IPS DF 4.7 (cell line): ENCODE results near the gene PFN3.
"Not testable (repeated sequence)": the region's sequence is repeated elsewhere in the genome, so short reads cannot be mapped to it uniquely, and the experiment has no call there.

Experiments used
- DNase-seq: peaks from one replicate; pipeline ENCODE4 v3.0.0-alpha.2; 2013; ENCODE audit warnings: low spot score; ENCODE audit errors: extremely low read depth

The PFN3 gene

DNA sequence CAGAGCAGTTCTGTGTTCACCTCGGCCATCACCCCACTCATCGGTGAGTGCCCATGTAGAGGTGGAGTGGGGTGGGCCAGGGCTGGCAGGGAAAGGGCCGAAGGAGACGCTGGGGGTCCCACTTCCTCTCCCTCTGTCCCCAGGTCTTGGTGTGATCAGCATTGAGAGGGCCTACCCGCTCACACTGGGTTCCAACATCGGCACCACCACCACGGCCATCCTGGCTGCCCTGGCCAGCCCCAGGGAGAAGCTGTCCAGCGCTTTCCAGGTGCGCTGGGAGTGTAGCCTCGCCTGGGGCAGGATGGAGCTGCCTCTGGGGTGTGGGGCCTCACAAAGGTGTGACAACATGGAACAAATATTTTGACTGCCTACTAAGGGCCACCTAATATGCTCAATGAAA is 3.7 kb downstream of the PFN3 start:
- no peak for DNase-seq

DNA sequence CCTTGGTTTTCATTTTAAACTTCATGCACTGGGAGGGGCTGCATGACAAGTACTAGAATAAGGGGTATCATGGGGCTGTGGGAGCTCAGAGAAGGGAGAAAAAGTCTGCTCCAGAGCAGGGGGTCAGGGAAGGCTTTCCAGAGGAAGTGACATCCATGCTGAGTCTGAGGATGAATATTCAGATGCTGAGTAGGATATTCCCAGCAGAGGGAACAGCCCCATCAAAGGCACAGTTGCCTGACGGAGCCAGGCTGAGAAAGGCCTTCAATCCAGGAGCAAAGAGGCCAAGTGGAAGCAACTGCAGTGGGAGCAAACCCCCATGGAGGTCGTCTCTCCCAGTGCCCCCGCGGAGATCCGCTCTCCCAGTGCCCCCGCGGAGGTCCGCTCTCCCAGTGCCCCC is 4.4 kb downstream of the PFN3 start:
- no peak for DNase-seq

DNA sequence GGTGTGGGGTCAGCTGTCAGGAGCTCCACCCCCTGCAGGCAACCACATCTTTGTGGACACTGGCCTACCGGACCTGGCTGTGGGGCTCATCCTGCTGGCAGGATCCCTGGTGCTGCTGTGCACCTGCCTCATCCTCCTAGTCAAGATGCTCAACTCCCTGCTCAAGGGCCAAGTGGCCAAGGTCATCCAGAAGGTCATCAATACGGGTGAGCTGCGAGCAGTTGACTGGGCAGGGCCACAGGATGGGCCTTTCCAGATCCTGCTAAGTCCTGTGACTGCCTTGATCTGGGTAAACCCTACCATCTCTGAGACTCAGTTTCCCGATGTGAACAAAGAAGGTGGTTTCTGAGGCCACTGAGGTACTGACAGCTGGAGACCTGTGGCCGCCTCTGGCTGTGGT is 6.5 kb downstream of the PFN3 start:
- DNase-seq: no peak

DNA sequence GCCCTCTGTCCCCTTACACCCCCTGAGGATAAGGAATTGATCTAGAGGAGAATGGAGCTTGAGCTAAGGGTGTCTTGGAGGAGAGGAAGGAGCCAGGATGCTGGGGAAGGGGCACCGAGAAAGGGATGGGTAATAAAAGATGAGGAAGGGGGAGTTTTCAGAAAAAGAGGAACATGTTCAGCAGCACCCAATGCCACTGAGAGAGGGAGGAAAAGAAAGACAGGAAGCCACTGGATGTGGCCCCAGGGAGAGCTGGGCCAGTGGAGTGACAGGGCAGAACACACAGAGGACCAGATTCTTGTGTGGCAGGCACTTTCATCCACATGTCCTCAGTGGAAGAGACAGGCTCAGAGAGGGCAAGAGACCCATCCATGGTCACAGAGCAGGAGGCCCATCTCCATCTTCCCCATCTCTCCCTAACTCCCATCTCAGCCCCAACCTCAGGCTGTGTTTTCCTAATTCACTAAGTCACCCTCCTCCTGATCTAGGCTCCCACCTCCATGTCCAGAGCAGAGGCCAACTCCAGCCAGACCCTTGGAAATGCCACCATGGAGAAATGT is 7.2 kb downstream of the PFN3 start:
- no peak for DNase-seq

DNA sequence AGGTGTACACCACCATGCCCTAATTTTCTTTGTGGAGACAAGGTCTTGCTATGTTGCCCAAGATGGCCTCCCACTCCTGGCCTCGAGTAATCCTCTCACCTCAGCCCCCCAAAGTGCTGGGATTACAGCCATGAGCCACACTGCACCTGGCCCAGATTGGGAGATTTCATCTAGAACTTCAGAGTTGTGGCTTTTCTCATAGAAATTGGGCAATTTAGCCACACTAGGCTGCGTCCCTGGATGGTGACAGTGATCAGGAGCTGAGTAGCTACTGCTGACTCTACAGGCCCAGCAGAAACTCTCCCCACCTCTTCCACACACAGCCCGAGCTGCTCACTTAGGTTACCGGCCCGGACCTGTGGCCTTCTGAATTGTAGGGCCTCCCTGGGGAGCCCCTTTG is 7.7 kb downstream of the PFN3 start:
- DNase-seq: no peak

DNA sequence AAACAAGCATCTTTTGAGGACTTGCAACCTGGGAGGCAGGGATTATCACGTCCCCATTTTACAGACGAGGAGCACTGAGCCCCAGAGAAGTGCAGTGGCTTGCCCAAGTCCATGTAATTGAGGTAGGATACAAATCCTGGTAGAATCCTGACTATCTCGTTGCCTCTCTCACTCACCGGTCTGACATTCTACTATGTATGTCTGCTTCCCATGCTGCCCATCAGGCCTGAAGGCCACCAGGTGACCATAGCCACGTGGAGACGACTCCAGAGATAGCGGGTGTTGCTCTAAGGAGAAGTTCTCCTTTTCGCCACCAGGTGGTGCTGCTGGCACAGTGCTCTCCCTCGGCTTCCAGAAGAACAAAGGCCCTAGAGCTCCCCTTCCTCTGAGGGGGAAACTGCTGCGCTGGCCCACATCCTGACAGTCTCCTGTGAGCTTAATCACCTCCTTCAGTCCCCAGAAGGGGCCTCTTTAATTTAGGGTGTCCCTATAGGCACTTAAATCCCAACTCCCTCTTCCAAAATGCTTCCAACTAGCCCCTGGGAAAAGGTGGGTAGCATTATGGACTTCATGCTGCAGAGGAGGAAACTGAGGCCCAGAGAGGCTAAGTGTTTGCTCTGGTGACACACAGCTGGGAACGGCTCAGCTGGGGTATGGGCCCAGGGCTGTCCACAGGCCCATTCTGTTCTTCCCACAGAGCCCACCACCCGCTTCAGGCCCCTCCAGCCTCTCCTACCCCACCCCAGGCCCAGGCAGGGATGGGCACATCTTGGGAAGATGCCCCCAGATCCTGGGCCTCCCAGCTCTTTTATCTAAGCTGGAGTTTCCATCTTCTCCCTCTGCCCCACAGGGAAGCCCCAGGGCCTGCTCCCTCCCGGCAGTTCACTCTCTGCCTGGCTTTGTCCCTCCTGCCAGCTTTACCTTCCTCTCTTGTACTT is 9.8 kb downstream of the PFN3 start:
- no peak for DNase-seq

DNA sequence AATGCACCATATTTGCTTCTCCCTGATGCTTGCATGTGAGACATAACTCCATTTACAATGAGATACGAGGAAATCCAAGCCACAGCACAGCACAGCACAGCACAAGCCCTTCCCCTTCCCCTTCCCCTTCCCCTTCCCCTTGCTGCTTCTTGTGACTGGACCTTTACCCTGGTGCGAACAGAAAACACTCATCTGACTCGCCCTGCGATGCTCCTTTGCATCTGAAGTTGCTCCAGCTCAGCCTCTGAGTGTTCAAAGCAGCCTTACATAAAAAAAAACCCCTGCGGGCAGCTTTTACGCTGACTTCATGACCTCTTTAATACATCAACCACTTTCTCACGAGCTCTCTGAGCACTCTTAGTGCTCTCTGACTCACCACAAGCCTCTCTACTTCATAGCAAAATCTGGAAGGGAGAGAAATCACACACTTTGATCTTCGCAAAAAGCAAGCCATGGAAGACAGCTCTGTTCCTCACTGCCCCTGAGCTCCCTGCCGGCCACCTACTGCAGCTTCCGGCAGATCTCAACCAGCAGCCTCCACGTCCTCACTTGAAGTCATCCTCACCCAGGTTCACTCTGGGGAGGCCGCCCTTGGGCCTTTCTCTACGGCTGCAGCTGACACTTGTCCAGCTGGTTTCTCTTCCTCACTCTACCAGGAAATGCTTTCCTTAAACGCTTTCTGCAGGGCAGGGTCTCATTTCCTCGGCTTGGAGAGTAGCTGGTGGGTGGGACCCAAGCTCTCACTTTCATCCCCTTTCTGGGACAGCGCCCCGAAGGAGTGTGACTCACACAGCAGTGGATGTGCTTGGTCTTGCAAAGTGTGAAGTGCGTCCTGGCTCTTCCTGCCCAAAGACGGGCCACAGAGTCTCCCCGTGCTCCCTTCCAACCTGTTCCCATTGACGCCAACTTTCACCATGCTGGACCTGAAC is 11.0 kb downstream of the PFN3 start:
- no peak for DNase-seq

DNA sequence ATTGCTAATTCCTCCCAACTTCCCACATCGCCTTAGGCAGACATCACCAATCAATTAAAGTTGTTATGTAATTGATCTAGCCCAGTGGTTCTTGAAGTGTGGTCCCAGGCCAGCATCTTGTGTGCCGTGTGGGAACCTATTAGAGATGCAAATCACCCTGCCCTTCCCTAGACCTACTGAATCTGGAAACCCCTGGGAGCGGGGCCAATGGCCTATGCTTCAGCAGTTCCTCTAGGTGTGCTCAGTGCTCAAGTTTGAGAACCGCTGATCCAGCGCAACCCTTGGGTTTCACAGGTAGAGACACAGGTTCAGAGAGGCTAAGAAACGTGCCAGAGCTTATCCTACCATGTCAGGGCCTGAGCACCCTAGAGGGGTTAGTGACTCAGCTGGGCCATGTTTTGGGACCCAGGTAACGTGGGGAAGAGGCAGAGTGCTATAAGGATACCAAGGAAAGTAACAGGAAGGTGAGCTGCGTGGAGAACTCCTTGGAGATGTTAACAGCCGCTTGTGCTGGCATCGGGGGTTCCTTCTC is 11.9 kb downstream of the PFN3 start:
- no peak for DNase-seq

DNA sequence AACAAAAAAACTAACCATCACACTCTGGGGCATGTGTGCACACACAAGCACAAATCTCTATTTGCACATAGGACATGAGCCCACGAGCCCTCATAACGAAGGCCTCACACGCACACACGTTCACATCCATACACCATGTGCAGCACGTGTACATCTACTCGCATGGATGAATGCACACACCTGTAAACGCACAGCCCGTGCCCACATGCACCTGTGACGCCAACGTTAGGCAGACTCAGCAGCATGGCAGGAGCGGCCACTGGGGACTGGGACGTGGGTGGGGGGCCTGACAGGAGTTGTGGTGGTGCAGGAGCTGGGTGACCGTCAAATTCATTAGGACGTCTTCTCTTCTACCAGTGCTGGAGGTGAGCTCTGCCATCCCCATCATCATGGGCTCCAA is 13.1 kb downstream of the PFN3 start:
- no peak for DNase-seq

DNA sequence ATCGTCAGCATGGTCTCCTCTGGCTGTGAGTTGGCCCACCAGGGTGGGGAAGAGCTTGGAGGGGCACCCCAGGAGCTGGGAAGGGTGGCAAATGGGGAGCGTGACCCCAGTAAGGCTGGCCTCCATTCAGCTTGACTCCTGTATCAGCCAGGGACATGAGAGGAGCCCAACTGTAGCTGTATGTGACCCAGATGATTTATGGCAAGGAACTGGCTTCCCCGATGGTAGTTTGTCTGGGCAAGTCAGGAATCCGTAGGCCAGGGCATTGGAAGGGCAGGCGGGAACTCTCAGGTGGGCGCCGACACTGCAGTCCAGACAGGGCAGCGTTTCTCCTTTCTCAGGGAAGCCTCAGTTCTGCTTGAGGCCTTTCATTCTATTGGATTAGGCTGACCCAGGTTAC is 13.9 kb downstream of the PFN3 start:
- no peak for DNase-seq

DNA sequence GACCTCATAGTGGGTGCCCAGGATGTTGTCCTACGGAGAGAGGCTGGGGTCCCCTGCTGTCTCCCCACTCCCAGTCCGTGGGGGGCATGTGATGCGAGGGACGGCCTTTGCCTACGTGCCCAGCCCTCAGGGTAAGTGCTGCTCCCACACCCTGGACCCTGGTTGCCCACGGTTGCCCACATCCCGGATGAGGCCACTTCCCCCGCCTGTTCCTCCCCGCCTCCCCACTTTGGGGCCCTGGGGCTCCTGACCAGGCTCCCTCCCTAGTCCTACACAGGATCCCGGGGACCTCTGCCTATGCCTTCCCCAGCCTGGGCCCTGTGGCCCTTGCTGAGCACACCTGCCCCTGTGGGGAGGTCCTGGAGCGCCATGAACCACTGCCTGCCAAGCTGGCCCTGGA is 14.7 kb downstream of the PFN3 start:
- DNase-seq: no peak

DNA sequence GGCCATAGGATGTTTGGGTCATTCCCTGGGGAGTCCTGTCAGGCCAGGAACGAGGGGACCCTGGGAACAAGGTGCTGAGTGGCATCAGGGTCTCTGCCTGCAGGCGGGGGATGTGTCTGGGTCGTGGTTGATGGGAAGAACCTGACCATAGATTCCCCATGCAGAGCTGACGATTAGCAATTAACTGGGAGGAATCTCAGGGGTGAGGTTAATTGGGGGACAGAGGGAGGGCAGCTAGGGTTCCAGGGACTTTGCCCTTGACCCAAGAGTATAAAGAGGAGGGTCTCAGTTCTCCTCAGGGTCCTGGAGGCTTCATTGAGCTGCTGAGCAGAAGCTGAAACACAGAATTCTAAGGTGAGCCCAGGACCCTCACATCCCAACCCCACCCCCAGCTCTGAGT is 16.3 kb downstream of the PFN3 start, which contains the start of gene SLC34A1:
Gene SLC34A1, plus strand, starts transcription at position 301 of the 400 bp plus-strand sequence. CDS start 1,308 bp downstream, outside the sequence.
- no peak for DNase-seq

DNA sequence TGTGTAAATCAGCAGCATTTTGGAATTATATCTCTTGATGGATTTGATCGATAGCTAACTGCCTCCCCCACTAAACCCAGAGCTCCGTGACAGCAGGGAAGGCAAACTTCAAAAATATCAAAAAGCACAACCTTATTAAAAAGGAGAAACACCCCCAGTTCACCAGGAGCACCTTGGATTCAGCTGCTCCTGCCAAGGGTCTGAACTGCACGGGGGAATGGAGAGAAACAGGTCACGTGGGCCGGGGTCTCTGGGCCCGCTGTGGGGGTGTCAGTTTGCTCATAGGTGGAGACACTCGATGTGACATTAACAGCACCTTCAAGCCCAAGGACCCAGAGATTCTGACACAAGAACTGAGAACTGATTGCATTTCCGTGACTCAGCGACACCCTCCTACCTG is 17.3 kb downstream of the PFN3 start:
- no peak for DNase-seq

DNA sequence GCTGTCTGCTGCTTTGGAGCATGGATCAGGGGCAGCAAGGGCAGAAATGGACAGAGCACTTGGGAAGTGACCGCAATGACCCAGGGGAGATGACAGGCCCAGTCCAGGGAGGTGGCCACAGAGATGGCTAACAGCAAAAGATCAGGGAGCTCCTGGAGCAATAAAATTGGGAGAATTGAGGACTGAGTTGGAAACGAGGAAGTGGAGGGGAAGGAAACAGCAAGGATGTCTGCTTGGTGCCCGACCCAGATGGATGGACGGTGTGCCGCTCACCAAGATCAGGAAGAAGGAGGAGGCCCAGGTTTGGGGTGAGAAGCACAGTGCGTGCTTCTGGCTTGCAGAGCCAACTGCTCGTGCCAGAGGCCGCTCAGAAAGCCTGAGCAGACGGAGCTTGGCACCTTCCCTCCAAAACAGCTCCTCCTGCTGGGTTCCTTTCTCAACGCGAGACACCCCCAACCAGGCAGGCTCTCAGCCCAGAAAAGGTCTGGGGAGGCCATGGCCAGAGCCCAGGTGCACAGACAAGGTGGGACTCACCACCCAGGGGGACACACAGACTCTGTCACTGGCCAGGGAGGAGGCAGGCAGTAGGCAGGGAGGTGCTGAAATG is 17.9 kb downstream of the PFN3 start:
- no peak for DNase-seq

DNA sequence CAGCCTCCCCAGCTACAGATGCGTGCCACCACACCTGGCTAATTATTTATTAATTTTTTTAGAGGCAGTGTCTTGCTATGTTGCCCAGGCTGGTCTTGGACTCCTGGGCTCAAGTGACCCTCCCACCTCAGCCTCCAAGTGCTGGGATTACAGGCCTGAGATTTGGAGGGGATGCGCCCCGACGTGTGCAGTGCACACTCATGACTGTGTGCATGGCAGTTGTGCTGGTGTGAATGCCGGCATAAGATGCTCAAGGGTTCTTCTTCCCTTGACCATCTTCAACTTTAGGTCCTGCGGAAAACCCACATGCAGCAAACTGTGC is 19.7 kb downstream of the PFN3 start:
- DNase-seq: no peak

DNA sequence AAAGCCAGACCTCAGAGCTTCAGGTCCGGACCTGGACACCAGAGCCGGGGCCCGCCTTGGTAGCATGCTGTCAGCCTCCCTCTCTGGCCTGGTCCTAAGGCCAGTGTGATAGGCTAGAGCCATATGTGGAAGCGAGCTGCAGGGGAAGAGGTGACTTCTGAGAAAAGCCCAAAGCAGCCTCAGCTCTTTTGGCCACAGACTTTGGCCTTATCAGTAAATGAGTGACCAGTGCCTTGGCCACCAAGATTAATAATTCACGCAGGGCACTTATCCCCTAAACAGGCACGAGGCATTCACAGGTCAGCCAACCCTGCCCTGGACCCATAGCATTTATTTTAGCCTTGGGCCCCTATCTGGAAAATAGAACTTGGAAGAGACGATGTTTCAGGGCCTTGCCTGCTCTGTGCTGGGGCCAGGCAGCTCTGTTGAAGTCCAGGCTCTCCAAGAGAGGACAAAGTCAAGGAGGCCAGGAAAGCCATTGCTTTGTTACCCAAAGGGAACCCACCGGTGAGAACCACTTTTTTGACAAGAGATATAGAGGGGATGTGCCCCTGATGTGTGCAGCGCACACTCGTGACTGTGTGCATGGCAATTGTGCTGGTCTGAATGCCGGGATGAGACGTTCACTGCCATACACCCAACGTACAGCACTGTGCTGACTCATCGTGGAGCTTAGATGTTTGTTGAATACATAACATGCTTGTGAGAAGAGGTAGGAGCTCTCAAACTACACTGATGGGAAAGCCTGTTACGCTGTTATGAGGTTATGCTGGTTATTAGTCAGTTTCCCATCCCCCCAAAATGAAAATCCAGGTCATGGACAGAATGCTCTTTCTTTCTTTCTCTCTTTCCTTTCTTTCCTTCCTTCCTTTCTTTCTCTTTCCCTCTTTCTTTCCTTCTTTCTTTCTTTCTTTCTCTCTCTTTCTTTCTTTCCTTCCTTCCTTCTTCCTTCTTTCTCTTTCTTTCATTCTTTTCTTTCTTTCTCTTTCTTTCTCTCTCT is 21.3 kb downstream of the PFN3 start:
- DNase-seq: no peak

DNA sequence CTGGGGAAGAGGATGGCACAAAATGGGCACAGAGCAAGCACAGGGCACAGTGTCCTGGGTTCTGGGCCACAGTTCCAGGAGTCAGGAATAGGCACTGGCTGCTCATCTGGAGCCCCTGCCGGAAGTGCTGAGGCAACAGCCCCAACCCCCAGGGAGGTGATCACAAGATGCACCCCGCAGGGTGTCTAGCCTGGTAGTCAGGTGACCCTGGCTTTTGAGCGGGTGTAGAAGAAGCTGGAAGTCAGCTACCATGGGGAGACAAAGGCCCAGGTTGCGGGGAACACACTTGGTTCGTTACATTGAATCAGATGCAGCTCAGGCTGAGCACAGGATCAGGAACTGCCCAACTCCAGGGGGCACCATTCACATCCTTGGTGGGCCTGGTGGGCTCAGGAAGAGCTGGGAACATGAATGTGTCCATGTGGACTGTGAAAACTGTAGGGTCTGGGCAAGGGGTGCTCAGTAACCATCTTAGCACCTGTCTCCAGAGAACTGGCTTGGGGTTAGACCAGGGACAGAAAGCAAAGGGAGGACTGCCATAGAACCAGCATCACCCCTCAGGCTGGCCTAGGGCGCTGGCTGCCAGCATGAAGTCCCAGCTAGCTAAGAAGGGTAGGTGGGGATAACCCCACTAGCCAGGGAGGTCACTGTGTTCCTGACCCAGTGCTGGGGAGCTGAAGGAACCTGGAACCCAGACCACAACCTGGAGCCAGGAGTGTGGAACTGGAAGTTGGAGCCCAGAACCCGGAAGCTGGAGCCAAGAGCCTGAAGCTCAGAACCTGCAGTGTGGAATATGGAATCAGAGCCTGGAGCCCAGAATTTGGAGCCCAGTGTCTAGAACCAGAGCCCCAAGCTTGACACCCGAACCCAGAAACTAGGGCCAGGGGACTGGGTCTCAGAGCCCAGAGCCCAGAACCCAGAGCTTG is 22.3 kb downstream of the PFN3 start:
- DNase-seq: no peak

DNA sequence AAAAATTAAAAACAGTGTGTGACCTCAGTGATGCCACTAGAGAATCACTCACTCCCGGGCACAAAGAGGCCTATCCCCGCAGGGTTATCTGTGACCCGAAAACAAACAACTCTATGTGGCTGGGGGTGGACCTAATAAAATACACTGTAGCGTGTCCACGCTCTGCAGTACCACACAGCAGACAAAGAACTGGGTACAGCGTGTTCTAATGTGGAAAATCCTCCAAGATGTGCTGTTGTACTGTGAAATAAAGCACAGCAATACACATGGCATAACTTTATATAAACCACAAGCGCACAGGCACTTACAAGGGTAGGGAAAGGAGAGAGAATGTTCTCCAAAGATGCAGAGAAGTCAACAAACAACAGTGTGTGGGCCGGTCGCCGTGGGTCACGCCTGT is 24.4 kb downstream of the PFN3 start:
- no peak for DNase-seq

DNA sequence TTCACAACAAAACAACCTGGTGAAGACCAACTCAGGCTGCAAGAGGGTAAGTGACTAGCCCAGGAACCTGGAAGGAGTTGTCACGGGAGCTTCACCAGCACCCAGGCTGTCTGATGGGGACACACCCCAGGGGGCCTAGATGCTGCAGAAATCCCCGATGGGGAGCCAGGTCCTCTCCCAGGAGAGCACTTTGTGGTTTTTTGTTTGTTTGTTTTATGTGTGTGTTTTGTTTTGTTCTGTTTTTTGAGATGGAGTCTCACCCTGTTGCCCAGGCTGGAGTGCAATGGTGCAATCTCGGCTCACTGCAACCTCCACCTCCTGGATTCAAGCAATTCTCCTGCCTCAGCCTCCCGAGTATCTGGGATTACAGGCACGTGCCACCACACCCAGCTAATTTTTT is 24.9 kb downstream of the PFN3 start:
- DNase-seq: not testable (repeated sequence)
